Neural cell (in vitro differentiated cells): ENCODE measurements around the gene GRN. TPM values are rescaled to one million over a fixed set of nuclear protein-coding genes. Genes with fewer than 3 reads are reported as not detected.

ENCODE experiments used
- H2AFZ ChIP-seq: fragments of 200-600, 300-800 bp; sonication (generic), shearing (Covaris generic); 2 replicates; pipeline ENCODE4 v1.6.0; 2014; ENCODE audit warnings: low read depth, mild to moderate bottlenecking, antibody characterized with exemption, low read length, moderate library complexity
- H3F3A ChIP-seq: fragments of 200-600 bp; shearing (Covaris generic); 2 replicates; pipeline ENCODE4 v1.6.1; 2016; ENCODE audit warnings: mild to moderate bottlenecking, moderate library complexity, mixed read lengths, antibody characterized with exemption, low read length; ENCODE audit not compliant: insufficient read depth, poor library complexity, severe bottlenecking
- H3K27ac ChIP-seq: fragments of 200-600, 300-800 bp; sonication (generic), shearing (Covaris generic); 2 replicates; pipeline ENCODE4 v1.5.1; 2014; ENCODE audit warnings: mild to moderate bottlenecking, low read length, moderate library complexity
- H3K27me3 ChIP-seq: fragments of 300-800, 200-600 bp; sonication (generic), shearing (Covaris generic); 2 replicates; pipeline ENCODE4 v1.6.0; 2014; ENCODE audit warnings: mild to moderate bottlenecking, low read depth, low read length, moderate library complexity; ENCODE audit not compliant: insufficient read depth
- H3K36me3 ChIP-seq: fragments of 300-800, 200-600 bp; sonication (generic), shearing (Covaris generic); 2 replicates; pipeline ENCODE4 v1.5.1; 2014; ENCODE audit warnings: mild to moderate bottlenecking, antibody characterized with exemption, low read length, moderate library complexity; ENCODE audit not compliant: insufficient read depth
- H3K4me2 ChIP-seq: fragments of 300-800, 200-600 bp; sonication (generic), shearing (Covaris generic); 2 replicates; pipeline ENCODE4 v1.6.0; 2014; ENCODE audit warnings: mild to moderate bottlenecking, low read length
- H3K4me3 ChIP-seq: fragments of 300-800, 200-600 bp; sonication (generic), shearing (Covaris generic); 2 replicates; pipeline ENCODE4 v1.5.1; 2014; ENCODE audit warnings: mild to moderate bottlenecking, low read length, moderate library complexity
- H3K79me2 ChIP-seq: fragments of 200-600 bp; shearing (Covaris generic); replicated peaks from 2 replicates; pipeline ENCODE4 v1.6.0; 2014; ENCODE audit warnings: mild to moderate bottlenecking, low read length, moderate library complexity; ENCODE audit not compliant: insufficient read depth
- H3K9ac ChIP-seq: fragments of 300-800, 200-600 bp; sonication (generic), shearing (Covaris generic); 2 replicates; pipeline ENCODE4 v1.6.1; 2016; ENCODE audit warnings: mild to moderate bottlenecking, low read length, mixed read lengths
- H3K9me2 ChIP-seq: fragments of 200-600 bp; shearing (Covaris generic); 2 replicates; pipeline ENCODE4 v1.6.1; 2016; ENCODE audit warnings: mild to moderate bottlenecking, low read length, mixed read lengths; ENCODE audit not compliant: insufficient read depth
- H3K9me3 ChIP-seq: fragments of 200-600, 300-800 bp; sonication (generic), shearing (Covaris generic); 2 replicates; pipeline ENCODE4 v1.6.1; 2016; ENCODE audit warnings: mild to moderate bottlenecking, mixed run types, low read length, moderate library complexity, mixed read lengths
- H4K20me1 ChIP-seq: fragments of 200-600 bp; shearing (Covaris generic); 2 replicates; pipeline ENCODE4 v1.6.1; 2016; ENCODE audit warnings: mild to moderate bottlenecking, mixed run types; ENCODE audit not compliant: insufficient read depth
- CTCF ChIP-seq: fragments of 450-650 bp; IDR thresholded peaks from 2 replicates; pipeline ENCODE4 v1.5.1; 2014; ENCODE audit warnings: antibody characterized with exemption, mild to moderate bottlenecking, moderate library complexity; ENCODE audit not compliant: poor library complexity, severe bottlenecking
- EP300 ChIP-seq: fragments of 450-650 bp; conservative IDR thresholded peaks from 2 replicates; pipeline ENCODE4 v1.6.1; 2014; ENCODE audit warnings: antibody characterized with exemption, mild to moderate bottlenecking, moderate library complexity; ENCODE audit not compliant: poor library complexity, severe bottlenecking
- EZH2 ChIP-seq: fragments of 200-600, 300-800 bp; shearing (Covaris generic), sonication (generic); IDR thresholded peaks from 2 replicates; pipeline ENCODE4 v1.6.1; 2014; ENCODE audit warnings: antibody characterized with exemption, low read length, borderline replicate concordance, mild to moderate bottlenecking; ENCODE audit not compliant: insufficient read depth, poor library complexity, severe bottlenecking
- MXI1 ChIP-seq: fragments of 450-650 bp; conservative IDR thresholded peaks from 2 replicates; pipeline ENCODE4 v1.6.1; 2014; ENCODE audit warnings: antibody characterized with exemption, mild to moderate bottlenecking; ENCODE audit not compliant: poor library complexity, severe bottlenecking
- POLR2AphosphoS5 ChIP-seq: IDR thresholded peaks from 2 replicates; pipeline ENCODE4 v1.6.1; 2012
- RAD21 ChIP-seq: fragments of 450-650 bp; conservative IDR thresholded peaks from 2 replicates; pipeline ENCODE4 v1.6.1; 2014; ENCODE audit warnings: antibody characterized with exemption, mild to moderate bottlenecking, moderate library complexity
- SMC3 ChIP-seq: fragments of 450-650 bp; conservative IDR thresholded peaks from 2 replicates; pipeline ENCODE4 v1.6.1; 2014; ENCODE audit warnings: antibody characterized with exemption, mild to moderate bottlenecking, moderate library complexity; ENCODE audit not compliant: poor library complexity
- TAF1 ChIP-seq: IDR thresholded peaks from 2 replicates; pipeline ENCODE4 v1.6.1; 2012; ENCODE audit warnings: low read depth
- polyA plus RNA-seq: library from polyadenylated mRNA; depleted of rRNA; stranded (reverse); fragments of >200 nt; gene quantifications from 2 replicates; pipeline ENCODE4 v1.2.3, GENCODE V29; 2014
- TF ChIP-seq, protein P1 (sequence below): IDR thresholded peaks from 2 replicates; pipeline ENCODE4 v1.6.1; 2012; ENCODE audit warnings: borderline replicate concordance

The GRN gene
- polyA plus RNA-seq, 1 donor from 2014 or later: 21.8 TPM

DNA sequence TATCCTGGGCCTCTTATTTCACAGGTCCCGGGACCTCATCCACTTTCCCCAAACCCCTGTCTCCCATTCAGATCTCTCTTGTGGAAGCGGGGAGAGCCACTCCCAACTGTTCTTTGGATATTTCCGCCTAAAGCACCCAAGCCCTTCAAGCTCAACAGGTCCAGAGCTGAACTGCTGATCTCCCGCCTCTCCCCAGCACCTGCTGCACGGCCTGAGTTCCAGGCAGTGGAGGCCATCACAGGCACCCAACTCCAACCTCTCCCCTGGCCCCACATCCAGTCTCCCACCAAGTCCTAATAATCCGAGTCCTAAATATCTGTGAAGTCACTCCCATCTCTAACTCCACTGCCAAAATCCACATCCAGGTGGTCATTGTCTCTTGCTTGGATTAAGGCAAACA lies 37.8 kb downstream of the GRN start:
- Histone ChIP-seq H3K9ac (no peak overlapping the region), H3K4me3 (no peak overlapping the region), H3K9me3 (no peaks in the 10 kb centered on the region), H4K20me1 (no peaks in the 10 kb centered on the region), H3F3A (no peaks in the 10 kb centered on the region), H3K27ac (no peak overlapping the region), H3K4me2 (no peak overlapping the region), H2AFZ (no peak overlapping the region), H3K27me3 (peaks cover 15% of the 10 kb centered on the region), H3K36me3 (no peaks in the 10 kb centered on the region), H3K9me2 (no peaks in the 10 kb centered on the region), H3K79me2 (no peaks in the 10 kb centered on the region)
- TF ChIP-seq TAF1 (no peak), EZH2 (no peak), MXI1 (no peak), EP300 (no peak), SMC3 (no peak), POLR2AphosphoS5 (no peak), CTCF (no peak), RAD21 (no peak)
- TF ChIP-seq, protein P1, sequence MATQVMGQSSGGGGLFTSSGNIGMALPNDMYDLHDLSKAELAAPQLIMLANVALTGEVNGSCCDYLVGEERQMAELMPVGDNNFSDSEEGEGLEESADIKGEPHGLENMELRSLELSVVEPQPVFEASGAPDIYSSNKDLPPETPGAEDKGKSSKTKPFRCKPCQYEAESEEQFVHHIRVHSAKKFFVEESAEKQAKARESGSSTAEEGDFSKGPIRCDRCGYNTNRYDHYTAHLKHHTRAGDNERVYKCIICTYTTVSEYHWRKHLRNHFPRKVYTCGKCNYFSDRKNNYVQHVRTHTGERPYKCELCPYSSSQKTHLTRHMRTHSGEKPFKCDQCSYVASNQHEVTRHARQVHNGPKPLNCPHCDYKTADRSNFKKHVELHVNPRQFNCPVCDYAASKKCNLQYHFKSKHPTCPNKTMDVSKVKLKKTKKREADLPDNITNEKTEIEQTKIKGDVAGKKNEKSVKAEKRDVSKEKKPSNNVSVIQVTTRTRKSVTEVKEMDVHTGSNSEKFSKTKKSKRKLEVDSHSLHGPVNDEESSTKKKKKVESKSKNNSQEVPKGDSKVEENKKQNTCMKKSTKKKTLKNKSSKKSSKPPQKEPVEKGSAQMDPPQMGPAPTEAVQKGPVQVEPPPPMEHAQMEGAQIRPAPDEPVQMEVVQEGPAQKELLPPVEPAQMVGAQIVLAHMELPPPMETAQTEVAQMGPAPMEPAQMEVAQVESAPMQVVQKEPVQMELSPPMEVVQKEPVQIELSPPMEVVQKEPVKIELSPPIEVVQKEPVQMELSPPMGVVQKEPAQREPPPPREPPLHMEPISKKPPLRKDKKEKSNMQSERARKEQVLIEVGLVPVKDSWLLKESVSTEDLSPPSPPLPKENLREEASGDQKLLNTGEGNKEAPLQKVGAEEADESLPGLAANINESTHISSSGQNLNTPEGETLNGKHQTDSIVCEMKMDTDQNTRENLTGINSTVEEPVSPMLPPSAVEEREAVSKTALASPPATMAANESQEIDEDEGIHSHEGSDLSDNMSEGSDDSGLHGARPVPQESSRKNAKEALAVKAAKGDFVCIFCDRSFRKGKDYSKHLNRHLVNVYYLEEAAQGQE: no peak

DNA sequence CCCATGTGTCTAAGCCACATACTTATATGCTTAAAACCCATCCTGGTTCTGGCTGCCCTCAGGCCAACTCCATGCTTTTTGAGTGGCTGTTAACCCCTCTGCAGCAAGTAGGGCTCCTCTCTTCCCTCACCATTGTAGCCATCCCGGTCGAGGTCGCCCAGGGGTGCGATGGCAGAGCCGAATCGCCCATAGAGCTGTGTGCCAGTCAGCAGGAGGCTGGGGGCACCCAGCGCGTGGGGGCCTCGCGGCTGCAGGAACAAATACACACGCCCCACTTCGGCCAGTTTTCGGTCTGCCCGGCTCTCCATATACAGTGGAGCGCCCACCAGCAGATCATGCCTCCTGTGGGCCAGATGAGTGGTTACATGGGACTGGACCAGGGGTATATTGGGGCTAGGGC lies 38.3 kb downstream of the GRN start:
- H3K27me3 ChIP-seq: peaks cover 15% of the 10 kb centered on the region
- H3K4me3 ChIP-seq: no peak overlapping the region
- no peaks in the 10 kb centered on the region for H3K36me3 ChIP-seq
- no peak overlapping the region for H2AFZ ChIP-seq
- no peak overlapping the region for H3K27ac ChIP-seq
- TF ChIP-seq MXI1 (no peak), POLR2AphosphoS5 (no peak), RAD21 (no peak), EZH2 (no peak), CTCF (no peak), TAF1 (no peak)
- H4K20me1 ChIP-seq: no peaks in the 10 kb centered on the region
- H3K79me2 ChIP-seq: no peaks in the 10 kb centered on the region
- H3K9ac ChIP-seq: no peak overlapping the region
- H3K9me2 ChIP-seq: no peaks in the 10 kb centered on the region
- no peaks in the 10 kb centered on the region for H3F3A ChIP-seq
- no peak overlapping the region for H3K4me2 ChIP-seq
- H3K9me3 ChIP-seq: no peaks in the 10 kb centered on the region
